HL-60/S4 treated with phorbol 12-myristate 13-acetate at 8.2 ng/mL for 4 days and 3 days (cell line): Measurements from ENCODE around the gene CCHCR1.

Experiments
- in situ Hi-C: fragments of 300-500 bp; cut with MboI; formaldehyde crosslinking; loops from 2 replicates; pipeline ENCODE4 v1.15.0; 2022; ENCODE audit warnings: low sequenced_read_pairs

CCHCR1 gene

DNA sequence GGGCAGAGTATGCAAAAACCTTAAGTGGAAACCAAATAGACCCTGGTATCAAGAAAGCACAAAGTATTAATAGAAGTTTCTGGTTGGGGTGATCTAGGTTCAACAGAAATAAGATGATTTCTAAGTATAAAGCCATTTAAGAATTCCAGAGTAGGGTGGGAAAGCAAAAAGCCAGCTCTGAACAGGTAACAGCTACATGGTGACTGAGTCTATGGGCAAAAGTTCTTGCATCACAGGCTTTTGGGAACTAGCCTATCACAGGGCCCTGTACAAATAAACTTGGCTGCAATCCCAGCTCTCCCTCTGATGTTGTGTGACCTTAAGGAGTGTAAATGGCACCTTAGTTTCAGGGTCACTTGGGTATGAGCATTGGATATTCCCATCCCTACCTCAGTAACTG lies 6.3 kb upstream of the CCHCR1 start:
- in situ Hi-C loops, result no loop called here

DNA sequence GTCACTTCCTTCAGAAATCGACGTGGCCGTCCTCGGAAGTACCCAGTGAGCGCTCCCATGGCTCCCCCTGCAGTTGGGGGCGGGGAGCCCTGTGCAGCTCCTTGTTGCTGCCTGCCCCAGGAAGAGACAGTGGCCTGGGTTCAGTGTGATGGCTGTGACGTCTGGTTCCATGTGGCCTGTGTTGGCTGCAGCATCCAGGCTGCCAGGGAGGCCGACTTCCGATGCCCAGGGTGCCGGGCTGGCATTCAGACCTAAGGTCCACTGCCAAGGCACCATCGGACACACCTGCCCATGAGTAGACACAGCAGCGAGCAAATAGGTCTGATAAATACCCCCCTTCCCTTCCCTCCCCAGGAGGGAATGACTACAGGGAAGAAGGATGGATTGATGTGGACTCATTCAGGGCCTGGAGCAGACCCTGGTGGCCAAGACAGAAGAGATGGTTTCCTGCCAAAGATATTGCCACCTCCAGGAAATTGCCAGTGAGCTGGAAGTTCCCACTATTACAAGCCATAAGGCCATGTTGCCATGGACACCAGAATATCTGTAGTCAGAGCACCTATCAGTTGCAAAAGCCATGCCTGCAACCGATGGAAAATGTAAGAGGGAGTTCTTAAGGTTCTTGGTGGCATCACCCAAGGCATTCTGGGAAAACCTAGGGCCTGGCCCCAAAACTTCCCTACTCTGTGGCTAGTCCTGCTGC lies 5.0 kb upstream of the CCHCR1 start:
- in situ Hi-C loops, result no loop called here

DNA sequence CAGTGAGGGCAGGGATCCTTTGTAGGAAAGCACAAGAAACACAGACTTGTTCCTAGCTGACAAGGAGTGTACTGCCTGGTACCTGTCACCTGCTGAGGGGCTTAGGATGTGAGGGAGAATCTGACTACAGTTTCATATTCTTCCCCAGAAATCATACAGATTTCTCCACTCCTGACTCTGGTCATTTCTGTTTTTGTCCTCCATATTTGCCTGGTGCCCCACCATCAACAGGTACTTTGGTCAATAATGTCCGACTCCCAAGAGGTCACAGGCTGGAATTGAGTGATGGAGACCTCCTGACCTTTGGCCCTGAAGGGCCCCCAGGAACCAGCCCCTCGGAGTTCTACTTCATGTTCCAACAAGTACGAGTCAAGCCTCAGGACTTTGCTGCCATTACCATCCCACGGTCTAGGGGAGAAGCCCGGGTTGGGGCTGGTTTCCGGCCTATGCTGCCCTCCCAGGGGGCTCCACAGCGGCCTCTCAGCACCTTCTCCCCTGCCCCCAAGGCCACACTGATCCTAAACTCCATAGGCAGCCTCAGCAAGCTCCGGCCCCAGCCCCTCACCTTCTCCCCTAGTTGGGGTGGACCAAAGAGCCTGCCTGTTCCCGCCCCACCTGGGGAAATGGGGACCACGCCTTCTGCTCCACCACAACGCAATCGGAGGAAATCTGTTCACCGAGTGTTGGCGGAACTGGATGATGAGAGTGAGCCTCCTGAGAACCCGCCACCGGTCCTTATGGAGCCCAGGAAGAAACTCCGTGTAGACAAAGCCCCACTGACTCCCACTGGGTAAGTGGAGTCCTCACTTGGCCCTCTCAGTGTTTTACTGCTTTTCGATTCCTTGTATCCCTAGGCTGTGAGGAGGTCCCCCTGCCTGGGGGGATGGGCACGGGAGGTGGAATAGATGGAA lies 3.9 kb upstream of the CCHCR1 start:
- in situ Hi-C loops, result no loop called here

DNA sequence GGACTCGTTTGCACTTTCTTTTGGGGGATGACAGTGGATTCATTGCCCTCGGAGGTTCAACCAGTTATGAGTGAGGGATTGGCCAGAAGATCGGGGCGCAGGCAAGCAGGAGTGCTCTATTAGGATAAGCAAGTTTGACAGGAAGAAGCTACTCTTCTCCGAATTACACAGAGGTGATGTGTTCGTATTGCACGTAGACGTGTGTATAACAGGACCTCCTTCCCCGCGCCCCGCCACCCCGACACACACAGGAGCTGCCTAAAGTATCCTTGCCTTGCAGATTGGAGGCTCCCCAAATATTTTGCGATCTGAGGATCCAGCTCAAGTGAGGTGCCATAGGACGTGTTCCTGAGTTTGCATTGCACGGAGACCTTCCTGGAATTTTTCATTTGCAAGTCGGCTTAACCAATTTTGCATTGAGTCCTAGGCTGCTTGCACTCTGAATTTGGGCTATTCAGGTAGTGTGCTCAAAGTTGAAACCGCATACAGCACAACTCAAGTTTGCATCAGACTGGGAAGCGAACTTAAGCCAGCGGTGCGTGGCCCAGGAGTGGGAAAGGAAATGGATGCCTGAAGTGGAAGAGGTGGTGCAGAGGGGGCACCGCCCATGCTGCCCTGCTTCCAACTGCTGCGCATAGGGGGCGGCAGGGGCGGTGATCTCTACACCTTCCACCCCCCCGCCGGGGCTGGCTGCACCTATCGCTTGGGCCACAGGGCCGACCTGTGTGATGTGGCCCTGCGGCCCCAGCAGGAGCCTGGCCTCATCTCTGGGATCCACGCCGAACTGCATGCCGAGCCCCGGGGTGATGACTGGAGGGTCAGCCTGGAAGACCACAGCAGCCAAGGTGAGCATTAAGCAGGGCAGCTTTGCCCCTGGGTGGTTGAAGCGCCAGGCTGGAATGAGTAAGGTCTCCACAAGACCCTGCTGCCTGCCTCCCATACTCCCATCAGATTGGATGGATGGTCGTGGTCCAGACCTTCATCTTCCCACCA lies 1.6 kb upstream of the CCHCR1 start:
- in situ Hi-C loops, result no loop called here

DNA sequence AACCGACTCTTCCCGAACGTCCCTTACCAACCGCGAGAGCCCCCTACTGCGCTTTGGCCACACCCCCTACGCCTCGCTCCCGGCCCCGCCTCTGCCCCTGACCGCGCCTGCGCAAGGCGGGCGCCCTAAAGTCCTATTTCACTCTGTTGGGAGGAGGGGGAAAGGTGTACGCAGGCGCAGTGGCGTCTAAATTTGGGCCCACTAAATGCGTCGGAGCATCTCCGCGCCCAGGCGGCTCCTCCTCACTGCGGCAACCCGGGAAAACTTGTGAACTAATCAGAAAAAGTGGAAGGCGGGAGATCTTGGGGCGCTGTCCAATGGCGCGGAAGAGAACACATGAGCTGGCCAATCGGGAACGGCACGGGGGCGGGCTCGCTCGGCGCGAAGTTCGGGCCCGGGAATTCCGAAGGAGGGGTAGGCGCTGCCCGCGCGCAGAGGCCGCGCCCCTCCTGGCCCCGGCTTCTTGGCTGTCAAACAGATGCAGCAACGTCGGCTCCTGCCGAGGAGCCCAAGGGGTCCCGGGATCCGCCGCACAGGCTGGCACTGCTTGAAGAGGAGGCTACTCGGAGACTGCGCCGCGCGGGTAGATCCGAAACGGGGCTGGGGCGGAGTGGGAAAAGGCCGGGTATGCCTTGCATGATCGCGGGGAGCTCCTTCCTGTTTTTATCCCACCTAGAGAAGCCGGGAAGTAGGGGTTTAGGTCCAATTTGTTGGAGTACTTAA lies 699 bp upstream of the CCHCR1 start, which contains the start of gene TCF19:
Gene TCF19 (plus strand): TSS at position 450 of the 723 bp plus-strand sequence. CDS start 881 bp downstream, outside the sequence.
- in situ Hi-C loops, result no loop called here

DNA sequence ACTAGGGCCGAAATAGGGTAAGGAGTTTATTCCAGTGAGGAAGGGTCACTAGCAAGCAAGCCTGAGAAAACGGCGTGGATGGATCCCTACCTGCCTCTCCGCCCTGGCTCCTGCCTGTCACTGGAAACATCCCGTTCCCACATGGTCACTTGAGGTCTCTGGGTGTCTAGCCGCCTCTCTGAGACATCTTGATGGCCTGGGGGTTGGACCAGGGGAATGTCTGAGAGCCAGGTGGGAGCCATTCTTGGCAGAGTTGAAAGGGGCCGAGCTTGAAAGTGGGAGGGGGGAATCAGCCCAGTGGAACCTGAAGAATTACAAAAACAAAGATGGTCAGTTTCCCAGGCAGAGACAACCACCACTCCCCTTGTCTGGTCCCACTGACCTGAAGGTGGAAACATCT lies 961 bp downstream of the CCHCR1 start:
- in situ Hi-C loops, result no loop called here

DNA sequence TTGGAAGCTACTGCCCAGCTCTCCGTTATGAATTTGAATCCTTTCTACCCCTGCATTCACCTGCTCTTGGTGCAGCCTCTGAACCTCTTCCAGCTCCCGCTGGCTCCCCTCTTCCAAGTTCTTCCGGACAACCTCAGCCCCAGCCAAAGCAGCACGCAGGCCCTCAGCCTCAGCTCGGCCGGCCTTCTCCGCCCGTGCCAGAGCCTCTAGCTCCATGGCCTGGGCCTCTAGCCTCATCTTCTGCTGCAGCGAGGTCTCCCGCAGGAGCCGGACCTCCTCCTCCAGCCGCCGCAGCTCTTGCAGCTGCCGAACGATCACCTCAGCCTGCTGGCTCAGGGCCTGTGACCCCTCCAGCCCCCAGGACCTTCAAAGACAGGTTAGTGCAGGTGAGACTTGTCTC lies 3.2 kb downstream of the CCHCR1 start:
- in situ Hi-C loops, result no loop called here

DNA sequence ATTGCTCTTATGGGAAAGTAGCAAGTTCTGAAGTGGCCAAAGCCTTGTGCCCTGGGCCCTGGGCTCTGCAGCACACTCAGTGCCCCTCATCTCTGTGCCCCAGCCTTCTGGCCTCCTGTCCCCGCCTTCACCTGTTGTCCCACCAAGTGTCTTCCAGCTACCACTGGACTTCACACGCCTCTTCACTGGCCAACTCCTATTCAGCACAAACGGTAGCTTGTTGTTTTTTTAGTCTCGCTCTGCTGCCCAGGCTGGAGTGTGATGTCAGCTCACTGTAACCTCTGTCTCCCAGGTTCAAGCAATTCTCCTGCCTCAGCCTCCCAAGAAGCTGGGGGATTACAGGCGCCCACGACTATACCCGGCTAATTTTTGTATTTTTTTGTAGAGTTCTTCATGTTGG lies 4.8 kb downstream of the CCHCR1 start:
- in situ Hi-C loops, result no loop called here

DNA sequence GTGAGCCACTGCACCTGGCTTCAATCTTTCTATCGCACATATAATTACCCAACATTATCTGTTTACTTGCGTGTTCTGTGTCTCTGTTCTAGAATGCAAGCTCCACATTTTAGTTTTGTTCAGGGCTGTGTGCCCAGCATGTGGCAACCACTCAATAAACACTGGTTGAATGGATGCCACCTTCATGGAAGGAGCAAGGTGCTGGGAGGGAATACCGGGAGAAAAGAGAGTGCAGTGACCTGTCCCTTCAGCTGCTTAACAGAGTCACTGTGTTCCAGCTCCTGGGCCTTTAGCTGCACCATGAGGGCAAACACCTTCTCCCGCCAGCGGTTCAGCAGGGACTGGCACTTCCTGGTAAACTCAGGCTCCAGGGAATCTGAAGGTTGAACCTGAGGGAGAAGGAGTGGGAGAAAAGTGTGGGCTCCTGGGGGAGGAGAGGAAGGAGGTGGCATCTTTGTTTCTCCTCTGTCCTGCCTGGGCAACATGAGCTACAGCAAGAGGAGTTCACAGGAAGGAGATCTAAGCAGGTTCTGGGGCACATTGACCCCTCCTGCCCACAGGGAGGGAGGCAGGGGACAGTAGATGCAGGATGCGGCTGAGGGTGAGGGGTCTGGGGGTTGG lies 7.7 kb downstream of the CCHCR1 start:
- in situ Hi-C loops, result no loop called here

DNA sequence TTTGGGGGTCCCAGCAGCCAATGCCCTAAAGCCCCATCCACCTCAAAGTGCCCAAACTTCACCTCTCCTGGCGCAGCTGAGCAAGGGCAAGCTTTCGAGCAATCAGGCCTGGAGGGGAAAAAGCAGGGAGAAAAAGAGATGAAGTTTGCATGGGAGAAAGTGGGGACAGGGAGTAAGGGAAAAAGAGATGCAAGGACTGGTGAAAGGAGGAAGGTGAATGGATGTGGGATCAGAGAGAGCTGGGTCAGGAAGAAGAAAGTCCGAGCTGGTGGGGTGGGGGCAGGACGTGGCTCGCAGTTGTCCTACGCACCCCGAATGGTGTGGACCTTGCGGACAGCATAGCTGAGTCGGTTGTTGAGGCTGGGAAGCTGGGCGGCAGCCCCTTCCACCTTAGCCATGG lies 12.2 kb downstream of the CCHCR1 start:
- in situ Hi-C loops, result no loop called here

DNA sequence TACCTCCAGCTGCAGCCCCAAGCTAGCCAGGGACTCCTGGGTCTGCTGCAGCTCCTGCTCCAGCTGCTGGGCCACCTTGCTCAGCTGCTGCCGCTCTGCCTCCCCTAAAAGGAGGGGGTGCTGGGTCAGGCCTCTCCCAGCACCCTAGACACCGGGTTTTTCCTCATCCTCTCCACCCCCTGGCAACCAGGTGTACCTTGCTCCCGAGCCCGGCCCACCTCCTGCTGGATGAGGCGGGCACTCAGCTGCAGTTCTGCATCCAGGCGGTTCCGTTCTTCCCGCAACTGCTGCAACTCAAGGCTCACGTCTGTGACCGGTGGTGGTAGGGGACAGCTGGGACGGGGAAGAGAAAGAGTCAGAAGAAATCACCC lies 12.6 kb downstream of the CCHCR1 start:
- in situ Hi-C loops, result no loop called here

DNA sequence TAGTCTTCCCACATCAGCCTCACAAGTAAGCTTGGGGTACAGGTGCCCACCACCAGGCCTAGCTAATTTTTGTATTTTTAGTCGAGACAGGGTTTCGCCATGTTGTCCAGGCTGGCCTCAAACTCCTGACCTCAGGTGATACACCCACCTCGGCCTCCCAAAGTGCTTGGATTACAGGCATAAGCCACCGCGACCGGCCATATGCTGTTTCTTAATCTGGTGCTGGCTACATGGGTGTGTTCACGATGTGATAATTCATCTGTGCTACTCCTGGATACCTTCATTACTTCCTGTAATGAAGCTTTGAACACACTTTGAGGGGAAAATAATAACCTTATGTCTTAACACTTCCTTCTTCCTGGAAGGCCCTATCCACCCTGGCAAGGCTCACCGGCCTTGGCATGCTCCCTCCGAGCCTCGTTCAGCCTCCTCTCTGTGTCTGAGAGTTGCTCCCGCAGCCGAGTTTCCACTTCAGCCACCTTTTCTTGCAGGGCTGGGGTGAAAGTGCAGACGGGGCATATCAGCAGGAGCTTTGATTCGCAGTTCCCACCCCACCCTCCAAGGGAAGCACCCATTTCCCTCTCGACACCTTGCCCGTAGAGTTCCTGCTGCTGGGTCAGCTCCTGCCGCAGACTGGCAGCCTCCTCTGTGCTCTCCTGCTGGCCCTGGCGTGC lies 13.2 kb downstream of the CCHCR1 start:
- in situ Hi-C loops, result no loop called here

DNA sequence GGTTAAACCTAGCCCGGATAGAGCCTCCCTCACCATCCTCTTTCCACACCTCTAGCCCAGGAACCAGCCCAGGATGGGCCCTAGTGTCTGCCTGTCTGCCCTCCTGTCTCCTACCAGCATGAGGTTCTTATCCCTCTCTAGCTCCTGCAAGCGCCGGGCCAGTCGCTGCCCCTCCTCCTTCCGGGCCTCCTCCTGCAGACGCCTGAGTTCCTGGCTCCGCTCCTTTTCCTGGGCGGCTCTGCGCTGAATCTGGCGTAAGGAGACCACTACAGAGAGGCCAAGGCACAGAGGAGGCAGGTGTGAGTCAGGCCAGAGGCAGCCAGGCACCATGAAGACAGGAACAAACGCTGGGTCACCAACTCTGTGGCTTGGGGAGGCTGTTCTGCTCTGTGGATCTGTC lies 14.5 kb downstream of the CCHCR1 start:
- in situ Hi-C loops, result no loop called here

DNA sequence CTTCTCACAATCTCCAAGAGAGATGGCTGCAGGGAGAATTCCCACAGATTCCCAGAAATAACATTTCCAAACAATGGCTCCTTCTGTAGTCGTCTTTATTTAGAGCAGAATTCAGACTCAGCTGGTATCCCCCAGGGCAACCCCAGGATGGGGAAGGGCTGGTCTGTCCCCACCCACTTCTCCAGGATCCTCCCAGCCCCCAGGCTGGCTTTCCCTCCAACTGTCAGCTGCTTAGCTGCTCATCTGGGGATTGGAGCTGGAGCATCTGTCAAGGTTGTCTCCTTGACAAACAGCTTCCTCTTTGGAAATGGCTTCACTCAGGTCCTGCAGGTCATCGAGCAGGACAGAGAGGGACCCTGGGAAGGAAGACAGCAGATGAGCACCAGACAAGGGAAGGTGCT lies 15.2 kb downstream of the CCHCR1 start:
- in situ Hi-C loops, result no loop called here

DNA sequence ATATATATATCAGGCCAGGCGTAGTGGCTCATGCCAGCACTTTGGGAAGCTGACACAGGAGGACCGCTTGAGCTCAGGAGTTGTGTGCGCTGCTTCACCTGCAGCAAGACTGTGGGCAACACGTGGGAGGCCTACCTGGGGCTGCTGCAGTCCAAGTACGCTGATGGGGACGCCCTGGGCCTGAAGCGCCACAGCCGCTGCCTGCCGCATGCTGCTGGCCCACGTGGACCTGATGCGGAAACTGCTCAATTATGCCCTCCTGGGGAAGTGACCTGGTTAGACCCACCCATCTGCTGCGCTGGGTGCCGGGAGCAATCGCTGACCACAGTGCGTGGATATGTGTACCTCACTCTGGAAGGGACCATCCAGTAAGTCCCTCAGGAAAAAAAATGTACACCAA lies 17.0 kb downstream of the CCHCR1 start:
- in situ Hi-C loops, result no loop called here

DNA sequence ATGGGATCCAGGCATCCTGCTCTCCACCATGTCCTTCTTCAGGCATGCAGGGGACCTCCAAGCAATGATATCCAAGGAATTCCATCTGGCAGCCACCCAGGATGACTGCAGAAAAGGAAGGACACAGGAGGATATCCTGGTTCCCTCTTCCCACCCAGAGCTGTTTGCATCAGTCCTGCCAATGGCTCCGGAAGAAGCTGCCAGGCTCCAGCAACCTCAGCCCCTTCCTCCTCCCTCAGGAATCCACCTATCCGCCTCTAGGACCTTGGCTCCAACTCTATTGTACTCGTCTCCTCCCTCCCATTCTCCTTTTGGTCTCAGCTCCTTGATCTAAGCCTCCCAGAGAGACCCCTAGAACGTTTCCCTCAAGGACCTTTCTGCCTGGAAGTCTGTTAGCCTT lies 18.0 kb downstream of the CCHCR1 start:
- in situ Hi-C loops, result no loop called here

DNA sequence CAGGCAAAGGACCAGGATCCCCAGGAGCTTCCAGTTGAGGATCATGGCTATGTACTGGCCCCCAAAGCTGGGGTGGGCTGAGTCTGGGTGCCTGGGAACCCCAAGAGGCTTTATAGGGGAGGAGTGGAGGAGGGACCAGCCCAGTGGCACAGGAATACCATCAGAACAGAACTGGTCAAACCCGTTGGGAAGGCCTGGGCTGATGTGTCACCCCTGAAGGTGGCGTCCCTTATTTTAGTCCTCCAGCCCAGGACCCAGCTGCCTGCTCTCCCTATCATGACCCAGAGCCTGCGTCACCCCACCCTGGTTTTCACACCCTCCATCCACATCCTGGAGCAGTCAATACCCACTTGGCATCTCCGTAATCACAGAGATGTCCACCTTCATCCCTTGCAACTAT lies 18.6 kb downstream of the CCHCR1 start, which contains the start of gene PSORS1C2:
Gene PSORS1C2 (minus strand): TSS at position 85 of the 400 bp plus-strand sequence. CDS start 40 bp downstream, at position 45.
- in situ Hi-C loops, result no loop called here

DNA sequence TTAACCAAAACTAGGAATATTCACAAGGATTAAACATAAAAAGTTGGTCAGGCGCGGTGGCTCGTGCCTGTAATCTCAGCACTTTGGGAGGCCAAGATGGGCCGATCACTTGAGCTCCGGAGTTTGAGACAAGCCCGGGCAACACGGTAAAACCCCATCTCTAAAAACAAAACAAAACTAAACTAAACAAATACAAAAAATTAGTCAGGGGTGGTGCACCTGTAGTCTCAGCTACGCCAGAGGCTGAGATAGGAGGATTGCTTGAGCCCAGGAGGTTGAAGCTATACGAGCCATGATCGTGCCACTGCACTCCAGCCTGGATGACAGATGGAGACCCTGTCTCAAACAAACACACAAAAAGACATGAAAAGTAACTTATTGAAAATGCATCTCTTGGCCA lies 21.9 kb downstream of the CCHCR1 start:
- in situ Hi-C loops, result no loop called here

DNA sequence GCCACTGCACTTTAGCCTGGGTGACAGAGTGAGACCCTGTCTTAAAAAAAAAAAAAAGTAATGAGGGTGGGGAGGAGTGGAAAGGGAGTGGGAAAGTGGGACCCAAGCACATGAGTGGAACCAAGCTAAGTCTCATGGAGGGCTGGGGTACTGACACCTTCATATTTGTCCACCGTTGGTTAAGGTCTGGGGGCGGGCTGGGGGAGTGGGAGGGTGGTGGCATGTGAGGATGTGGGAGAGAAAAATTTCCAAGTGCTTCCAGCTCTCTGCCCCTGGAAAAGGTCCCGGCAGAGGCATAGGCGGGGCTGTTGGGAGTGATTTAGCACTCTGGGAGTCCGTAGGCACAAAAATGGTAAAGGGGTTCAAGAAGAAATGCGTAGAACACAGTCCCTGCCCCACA lies 24.8 kb downstream of the CCHCR1 start:
- in situ Hi-C loops, result no loop called here
